Esophagus mucosa (tissue), 1 donor: ENCODE data around the gene PAK6. TPM values are rescaled to one million over a fixed set of nuclear protein-coding genes. Genes with fewer than 3 reads are reported as not detected.

Experiments
- ATAC-seq: fragments of 200-7000 bp; cut with Tn5 transposase; one replicate; pipeline ENCODE4 v1.9.1; 2020
- total RNA-seq: library from RNA; stranded (reverse); gene quantifications from one replicate; pipeline ENCODE4 v1.2.4, GENCODE V29; 2023
- donor health status: DM: yes; HTN: yes; CAD: no.

The PAK6 gene
- total RNA-seq, 1 donor from 2014 or later = 25.3 TPM

DNA sequence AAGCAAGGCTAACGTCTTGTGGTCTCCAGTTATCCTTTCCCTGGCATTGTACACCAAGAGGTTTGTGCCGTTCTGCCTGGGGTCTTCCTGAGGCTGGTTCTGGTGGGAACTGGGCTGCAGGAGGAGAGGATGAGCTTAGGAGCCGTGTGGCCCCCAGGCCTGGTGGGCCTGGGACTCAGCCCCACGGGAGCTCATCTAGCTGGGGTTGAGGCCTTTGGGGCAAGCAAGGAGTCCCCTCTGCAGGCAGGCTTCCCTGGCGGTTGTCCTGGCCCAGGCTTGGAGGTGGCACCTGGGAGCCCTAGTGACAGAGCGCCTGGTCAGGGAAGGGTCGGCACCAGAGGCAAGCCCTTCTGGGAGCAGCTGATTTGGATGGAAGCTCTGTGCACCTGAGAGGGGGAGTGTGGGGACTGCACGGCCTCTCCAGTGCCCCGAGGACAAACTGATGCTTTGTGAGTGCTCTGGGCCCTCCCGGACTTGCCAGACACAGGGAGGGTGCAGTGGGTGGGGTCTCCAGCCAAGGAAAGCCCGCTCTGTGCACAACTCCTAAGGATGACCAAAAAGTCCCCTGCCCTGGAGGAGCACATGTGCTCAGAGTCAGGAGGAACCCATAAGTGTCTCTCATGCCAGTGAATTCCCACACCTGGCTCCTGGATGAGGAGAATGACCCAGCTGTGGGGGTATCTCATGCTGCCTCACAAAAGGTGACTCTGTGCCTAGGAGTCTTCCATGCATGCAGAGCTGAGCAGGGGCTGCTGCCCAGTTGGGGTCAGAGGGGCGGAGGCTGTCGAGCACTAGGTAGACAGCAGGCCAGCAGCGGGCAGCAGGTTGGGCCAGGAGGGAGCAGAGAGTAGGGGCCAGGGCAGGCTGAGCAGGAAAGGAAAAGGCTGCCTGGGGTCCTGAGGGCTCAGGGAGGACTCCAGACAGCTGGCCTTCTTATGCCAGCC, 2.7 kb downstream of the PAK6 start:
- no peak for ATAC-seq

DNA sequence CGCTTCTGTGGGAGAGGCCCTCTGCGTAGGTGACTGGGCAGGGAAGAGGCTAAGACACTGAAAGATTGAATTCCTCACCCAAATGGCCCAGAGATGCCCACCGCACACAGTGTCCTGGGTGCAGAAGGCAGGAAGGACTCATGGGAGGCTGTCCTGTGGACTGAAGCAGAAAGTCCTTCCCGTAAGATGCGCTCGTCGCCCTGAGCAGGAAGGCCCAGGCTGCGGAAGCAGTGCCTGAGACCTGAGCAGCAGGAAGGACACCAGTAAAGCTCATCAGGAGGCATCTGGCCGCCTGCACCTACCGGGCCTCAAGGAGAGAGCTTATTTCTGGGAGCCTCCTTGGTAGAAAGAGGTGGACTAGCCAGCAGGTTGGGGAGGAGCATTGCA, 3.3 kb downstream of the PAK6 start:
- no peak for ATAC-seq

DNA sequence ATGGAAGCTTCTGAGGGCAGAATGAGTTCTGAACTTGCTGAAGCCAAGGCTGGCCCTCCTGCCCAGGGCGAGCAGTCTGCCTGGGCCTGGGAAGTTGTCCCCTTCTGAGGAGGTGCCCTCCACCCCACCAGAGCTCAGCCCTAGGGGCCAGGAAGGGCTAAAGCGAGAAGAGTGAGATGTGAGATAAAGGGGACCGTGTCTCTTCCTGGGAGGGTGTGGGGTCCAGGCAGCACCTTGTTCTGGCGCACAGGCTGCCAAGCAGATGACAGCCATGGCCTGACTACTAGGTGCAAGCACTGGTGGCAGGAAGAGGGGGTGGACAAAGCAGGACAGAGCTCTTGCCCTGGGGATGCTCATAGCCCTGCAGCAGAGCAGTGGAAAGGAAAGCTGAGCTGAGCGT, 3.7 kb downstream of the PAK6 start:
- ATAC-seq = no peak

DNA sequence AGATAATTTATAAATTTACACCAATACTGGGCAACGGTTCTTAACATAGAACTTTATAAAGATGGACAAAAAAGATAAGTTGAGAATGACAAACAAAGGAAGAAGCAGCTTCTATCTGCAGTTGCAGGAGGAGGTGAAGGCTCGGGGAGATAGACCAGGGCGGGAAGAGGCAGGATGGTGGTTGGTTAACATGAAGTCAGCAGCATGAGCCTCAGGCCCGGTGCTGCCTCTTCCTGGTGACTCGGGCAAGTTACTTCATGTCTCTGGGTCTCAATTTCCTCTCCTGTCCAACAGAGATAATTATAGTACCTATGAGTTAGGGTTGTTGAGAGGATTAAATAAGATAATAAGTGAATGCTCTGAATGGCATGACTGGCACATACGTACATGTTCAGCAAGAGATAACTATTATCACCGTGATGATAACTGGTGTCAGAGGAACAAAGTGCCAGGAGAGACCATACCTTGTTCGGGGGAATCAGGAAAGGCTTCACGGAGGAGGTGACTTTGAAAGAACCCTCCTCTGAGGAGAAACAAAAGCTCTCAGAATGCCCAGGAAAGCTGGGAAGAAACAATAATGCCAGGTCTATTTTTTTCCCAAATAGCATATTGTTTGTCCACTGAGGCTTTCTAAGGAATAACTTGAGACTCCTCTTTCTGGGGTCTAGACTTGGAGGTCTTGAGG, 4.4 kb downstream of the PAK6 start:
- ATAC-seq = peak; percentile 27

DNA sequence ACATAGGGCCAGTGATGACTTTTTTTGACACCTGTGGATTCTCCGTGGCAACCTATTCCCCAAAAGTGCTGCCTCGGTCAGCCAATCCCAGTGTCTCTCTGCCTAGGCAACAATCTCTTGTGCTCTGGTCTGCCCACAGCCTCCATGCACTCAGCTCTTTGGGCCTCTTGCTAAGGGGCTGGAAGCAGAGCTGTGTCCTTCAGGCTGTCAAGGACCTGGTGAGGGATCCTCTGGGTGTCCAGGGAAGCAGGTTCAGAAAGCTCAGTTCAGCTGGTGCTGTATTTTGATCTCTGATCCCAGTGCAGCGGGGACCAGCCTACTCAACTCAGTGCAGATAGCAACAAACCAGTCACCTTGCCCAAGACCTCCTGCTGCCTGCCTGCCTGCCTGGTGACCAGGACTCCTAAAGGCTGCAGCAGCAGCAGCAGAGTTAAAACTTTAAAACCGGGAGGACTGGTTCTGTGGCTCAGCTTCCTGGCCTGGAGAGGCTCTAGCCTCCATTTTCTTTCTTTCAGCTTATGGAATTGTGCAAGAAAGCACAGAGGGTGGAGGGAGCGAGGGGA, 6.2 kb downstream of the PAK6 start:
- ATAC-seq = peak; percentile 63

DNA sequence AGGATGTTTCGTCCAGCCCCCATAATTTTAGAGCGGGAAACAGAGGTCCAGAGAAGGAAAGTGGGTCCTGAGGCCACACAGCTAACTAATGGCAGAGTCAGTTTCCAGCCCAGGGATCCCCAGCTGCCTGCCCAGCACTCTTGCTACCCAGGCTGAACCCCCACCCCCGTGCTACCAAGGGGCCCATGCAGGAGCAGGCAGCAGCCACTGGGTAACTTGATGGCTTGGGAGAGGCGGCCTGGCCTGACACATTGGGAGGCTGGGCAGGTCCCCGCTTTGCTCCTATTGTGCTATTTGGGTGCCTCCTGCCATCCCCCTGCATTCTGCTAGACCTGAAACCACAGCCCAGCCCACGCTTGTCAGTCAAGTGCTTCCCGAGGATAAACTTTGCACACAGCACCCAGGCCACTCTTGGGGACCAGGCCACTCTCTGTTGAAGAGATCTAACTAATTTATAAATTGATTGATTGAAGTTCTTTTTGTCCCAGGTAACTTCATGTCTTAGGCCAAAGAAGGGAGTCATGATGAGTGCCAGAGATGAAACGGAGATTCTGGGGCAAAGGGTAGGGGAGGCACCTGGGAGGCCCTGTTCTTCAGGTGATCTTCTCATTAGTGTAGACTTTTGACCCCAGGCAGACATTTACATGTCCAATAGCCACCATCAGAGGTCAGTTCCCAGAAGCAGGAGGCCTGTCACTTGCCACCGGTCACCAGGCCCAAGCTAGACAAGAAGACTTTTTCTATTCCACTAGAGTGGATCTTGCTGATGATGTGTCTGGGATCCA, 7.0 kb downstream of the PAK6 start:
- no peak for ATAC-seq

DNA sequence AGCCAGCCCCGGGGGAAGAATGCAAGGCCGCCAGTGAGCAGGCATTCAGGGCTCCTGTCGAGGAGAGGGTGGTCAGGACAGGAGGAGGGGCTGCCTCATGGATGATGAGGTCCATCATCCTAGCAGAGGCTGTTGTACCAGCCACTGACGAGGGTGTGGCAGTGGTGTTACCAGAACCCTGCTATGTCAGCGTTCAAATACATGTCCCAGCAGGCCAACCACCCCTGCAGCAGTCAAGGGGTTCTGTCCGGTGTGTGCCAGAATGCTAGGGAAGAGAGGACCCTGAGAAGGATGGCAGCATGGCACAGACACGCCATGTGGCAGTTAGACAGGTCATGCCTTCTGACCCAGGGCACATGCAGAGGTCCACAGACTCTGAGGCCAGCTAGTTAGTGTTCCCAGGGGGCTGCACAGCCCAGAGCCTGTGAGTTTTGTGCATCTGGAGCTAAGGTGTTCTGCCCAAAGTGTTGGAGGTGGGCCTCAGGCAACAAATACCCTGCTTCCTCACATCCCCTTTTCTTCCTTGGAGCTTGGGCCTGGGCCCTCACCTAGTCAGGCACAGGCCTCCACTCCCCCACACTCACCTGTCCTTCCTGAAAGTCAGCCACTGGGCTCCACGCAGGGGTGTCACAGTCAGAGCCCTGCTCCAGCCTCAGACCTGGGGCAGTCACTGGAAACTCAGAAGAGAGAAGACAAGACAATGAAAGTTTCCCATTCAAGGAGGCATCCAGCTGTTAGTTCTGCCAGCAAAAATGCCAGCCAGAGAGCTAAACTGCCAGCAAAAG, 7.8 kb downstream of the PAK6 start:
- peak; percentile 43 for ATAC-seq

DNA sequence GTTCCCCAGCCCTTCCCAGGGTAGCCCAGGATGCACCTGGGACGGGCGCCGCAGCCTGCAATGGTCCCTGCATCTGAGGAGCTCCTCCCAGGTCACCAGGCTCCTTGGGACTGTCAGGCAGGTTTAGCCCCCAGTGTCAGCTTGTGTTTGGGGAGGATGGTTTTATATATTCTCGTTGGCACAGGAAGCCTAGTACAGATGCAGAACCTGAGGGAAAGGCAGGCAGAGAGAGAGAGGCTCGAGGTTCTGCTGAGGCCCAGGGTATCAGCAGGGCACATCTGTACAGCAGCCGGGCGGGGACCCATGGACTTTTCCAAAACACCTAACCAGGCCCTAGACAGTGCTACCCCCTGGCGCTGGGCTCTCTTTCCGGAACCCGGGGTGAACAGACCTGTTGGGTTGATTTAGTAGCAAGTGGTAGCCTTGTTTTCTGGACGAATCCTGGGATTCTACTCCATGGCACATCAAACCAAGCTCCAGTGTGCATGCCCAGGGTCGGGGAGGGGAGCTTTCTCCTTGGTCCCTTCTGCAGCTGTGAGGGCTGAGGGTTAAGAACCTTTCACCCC, 8.6 kb downstream of the PAK6 start:
- no peak for ATAC-seq

DNA sequence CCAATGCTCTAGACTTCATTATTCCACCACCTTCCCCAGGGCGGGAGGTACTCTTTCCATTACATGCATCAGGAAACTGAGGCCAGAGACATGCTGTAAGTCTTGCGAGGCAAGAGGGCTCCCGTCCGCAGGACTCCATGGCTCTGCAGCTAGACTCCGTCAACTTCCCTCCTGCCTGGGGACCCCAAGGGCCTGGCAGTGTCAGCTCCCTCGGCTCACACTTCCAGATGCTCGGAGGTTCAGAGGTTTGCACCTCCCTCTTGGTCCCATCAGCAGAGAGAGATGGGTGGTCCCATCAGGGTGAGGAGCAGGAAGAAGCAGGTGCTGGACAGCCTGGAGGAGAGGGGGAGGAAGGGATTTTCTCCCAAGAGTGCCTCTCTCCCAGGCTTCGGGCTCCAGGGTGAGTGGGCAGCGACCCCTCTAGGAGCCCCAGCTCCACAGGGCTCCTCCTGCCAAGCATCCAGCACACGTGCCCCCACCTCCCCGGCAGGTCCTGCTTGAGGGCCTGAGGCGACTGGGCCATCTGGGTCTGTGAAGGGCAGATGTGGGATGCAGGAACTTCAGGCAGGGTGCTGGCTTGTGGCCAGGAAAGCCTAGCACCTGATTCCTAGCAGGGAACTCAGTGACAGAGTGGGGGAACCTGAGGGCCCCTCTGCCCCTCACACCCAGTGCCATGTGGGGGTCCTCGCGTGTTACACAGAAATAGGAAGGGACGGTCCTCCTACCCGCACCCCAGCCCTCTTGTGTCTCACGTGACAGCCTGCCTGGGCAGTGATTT, 9.3 kb downstream of the PAK6 start:
- ATAC-seq = no peak

DNA sequence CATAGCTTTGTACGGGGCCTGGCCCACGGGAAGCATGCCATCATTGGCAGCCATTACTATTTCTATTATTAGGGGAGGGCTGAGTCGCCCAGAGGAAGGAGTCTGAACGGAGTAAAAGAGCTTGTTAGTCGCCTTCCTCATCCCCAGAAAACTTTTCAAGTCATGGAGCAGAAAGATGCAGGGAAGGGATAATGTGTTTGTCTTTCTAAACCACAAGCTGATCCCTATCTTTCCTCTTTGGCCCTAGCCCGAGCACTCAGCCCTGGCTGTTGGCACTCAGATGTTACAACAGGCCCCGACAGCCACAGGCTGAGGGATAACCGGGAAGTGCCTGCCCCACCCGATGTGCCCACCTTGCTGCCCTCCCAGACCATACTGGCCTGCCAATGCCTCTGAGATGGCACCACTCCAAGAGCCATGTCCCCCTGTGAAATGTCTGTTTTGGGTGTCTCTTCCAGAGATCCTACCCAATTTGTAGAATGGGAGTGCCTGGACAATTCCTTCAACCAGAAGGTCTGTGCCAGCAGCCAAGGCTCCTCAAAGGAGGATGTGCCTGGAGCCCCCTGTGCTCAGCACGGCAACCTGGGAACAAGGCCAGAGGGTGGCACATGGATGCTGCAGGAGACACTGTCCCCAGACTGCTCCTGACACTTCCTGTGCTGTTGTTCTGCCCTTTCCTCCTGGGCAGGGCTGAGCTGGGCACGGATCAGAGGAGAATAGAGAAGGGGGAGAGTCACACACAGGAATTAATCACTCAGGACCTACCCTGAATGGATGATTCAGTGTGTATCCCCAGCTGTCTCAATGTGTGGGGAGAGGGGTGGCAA, 10.8 kb downstream of the PAK6 start:
- peak; percentile 72 for ATAC-seq

DNA sequence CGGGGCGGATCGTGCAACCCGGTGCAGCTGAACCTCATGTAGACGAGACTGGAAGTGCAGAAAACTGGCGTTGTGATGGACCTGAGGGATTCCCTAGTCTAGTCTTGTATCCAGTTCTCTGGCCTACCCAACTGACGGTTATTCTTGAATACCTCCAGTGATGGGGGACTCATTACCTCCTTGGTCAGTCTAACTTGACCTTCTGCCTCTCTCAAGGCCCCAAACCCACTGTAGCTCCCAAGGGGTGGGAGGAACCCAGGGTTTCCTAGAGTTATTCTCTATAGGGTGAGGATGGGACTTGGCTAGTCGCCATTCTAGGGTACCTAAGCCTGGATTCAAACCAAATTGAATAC, 11.4 kb downstream of the PAK6 start:
- no peak for ATAC-seq

DNA sequence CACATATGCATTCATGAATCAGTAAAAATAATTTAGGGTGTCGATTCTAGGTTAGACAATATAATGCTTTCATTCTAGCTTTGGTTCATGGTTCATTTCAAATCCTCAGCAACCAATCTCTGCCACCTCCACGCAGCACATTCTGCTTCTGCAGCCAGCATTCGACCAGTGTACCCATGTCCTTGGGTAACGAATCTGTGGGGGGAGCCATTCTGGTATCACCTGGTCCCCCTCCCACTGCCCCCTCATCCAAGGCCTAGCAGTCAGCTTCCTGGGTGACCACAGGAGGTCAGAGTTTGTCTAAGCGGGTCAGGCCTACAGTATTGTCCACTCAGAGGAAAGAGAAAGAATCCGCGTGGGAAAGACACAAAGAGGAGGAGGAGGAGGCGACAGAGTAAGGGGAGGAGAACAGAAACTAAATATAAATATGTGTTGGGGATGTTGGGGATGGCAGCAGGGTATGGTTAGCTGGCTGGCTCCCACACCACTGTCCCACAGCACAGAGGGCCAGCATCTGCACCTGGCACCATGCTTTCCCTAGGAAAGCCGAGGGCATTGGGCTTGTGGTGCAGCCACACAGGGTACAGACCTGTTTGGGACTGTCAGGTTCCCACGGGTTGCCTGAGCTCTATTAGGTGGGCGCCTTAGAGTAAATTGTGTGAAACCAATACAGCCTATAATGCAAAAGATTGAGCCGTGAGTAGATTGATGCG, 12.1 kb downstream of the PAK6 start:
- ATAC-seq = no peak

DNA sequence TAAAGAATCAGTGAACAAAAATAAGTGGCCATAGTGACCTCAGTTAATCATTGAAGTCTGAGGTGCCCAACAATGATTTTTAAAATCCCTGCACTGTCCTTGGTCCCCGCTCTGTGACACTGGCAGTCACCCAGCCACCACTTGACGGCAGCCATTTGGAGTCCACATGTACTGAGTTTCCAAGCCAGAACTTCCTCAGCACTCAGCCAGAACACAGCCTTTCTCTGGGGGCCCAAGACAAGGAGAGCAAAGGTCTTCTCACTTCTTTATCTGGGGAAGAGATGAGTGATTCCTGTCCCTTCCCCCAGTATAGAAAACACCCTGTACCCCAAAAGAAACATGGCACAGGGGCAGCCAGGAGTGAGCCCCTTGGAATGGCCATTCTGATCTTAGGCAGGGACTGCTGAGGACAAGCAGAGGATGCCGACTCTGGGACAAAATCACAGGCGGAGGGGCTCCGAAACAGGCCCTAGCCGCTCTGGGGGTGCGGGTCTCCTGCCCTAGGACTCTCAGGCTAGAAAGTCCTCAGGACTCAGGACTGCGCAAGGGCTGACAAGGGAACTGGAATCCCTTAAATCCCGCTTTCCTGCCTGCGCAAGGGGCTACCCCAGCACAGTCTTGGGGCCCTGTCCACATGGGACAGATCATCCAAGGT, 12.8 kb downstream of the PAK6 start:
- ATAC-seq = no peak

DNA sequence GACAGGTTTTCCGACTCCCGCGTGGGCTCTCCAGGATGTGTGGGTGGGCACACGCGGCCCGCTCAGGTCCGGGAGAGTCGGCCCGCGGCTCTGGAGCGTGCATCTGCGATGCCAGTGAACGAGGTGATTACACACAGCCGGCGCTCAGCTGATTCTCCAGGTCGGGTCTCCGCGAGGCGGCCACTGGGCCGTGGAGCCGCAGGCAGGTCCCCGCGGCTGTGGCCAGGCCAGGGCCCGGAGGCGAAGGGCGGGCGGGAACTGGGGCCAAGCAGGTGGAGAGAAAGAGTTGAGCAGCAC, 13.2 kb downstream of the PAK6 start:
- ATAC-seq = peak; percentile 2

DNA sequence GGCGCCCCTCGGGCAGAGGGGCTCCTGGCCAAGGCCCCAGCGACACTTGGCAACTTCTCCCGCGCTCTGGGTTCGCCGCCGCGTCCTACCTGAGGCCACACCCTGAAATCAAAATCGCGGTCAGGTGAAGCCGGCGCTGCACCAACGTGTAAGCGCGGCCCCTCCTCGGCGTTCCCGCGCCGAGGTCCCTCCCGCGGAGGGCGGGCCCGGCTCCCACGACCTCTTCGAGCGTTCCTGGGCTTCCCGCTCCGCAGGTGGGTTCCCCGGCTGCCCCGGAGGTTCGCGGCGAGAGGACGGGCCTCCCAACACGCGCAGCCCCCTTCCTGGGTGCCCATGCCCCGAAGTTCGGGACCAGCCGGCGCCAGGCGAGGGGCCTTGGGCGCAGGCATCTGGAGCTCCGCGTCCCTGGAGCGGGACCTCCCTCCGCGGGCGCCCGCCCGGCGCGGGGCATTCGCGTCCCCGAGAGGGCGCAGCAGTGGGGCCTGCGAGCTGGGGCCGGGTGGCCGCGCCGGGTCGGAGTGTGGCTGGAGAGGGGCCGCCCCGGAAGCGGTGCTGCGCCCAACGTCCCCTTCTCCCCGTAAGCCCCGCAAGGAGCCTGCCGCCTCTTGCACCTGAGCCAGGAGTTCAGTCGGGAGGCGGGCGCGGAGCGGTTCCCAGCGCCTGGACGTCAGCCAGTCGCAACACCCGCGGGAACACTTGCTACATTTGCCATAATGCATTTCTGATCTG, 13.7 kb downstream of the PAK6 start:
- peak; percentile 78 for ATAC-seq

DNA sequence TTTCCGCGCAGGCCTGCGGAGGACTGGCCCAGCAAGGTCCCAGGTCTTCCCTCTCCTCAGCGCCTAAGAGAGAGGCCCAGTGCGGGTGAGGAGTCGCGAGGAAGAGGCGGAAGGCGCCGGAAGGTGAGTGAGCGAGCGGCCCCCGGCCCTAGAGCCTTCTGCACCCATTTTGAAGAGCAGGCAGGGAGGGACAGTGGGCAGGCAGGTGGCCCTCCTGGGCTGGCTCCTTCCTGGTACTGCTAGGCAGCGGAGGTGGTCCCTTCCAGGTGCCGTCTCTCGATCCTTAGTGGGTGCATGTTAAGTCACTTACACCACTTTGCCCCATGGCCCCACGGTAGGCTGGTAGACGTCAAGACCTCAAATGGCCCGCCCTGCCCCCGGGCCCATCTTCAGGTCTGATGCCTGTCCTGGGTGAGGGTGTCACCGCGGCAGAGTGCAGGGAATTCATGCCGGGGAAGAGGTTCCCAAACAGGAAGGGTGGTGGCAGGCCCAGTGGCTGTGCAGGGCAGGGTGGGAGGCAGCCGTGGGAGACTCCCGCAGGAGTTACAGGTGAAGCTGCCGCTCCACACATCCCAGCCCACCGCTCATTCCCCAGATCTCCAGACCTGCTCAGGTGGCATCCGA, 14.4 kb downstream of the PAK6 start:
- ATAC-seq = no peak

DNA sequence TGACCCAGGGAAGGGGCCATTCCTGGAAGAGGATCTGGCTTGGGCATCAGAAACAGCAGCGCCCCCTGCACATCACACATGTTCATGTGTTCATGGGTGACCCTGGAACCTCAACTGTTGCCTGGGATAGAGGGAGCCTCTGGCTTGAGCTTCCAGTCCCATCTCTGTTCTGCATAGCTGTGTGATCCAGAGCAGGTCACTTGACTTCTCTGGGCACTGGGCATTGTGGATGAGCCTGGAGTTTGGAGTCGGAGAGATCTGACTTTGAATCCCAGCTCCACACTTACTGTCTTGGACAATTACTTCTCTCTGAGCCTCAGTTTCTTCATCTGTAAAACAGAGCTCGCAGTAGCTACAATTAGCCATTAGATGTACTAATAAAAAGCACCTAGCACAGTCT, 15.6 kb downstream of the PAK6 start:
- no peak for ATAC-seq

DNA sequence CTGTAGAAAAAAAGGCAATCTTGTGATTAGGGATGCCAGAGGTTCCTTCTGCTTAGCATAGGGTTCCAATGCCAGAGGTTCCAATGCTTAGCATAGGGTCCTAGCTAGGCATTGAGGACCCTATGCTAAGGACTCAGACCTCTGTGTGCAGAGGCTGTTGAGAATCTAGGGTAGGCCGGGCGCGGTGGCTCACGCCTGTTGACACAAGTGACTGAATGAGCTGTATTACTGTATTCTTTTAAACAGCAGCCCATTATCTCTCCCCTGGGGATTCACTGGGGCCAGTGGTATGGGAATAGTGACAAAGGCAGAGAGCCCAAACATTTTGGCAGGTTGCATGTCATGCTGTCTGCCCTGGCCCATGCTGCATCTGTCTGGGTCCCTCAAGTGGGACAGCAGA, 16.2 kb downstream of the PAK6 start:
- no peak for ATAC-seq
